ELF-1 (cell line): ENCODE measurements around the gene DNAJC4.

Experiments used
- DNase-seq: peaks from one replicate; pipeline ENCODE4 v3.0.0-alpha.2; 2016; ENCODE audit warnings: low read depth, low spot score

DNAJC4 gene

DNA sequence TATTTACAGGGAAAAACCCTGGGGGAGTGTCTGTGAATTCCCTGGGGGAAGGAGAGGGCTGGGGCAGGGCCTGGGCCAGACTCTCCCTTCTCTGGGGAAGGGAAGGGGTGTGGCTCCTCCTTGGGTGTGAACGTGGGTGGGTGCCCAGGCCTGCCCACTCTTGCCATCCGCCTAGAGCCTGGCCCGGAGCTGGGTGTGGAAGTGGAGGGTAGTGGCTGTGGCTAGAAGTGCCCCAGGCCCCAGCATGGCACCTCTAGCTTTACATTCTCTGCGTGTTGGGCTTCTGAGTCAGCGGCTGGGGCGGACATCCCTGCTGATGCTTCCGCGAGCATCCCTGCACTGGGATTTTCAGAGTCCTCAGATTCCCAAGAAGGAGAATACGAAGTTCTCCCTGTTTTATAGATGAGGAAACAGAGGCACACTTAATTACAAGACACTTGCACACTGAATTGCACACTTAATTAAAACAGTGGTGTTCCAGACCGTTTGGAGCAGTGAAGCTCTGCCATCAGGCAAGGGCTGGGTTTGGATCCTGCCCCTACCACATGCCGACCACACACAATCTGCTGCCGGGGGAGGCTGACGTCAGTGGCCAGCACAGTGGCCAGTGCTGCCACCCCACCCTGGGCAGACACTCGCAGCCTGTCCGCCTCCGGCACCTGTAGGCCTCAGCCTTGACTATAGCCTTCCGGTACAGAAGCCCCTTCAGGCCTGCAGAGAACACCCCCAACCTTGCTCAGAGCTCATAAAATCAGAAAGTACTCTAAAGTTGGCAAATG is 46.5 kb downstream of the DNAJC4 start:
- DNase-seq: no peak

DNA sequence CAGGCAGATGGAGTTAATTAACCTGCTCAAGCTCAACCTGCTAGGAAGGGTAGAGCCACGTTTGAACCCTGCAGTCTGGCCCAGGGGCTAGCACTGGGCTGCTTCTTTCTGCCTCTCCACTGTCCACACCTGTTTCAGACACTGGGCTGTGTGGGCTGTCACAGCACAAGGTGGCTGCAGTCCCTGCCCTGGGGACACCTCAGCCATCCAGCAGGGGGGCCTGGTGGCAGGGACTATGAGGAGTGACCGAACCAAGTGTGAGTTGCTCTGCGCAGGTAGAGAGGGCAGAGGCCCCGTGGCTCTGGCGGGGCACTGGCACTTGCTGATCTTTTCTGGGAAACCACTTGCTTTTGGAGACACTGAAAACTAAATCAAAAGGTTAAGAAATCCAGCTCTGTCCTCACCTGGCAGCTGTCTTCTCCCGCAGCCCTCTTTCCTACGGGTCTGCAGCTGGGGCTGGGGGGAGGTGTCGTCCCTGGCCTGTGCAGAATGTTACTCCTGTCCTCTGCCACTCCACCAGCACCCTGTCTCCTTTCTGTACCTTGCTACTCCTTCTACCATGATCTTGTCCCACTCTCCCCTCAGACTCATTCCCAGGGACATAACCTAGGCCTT is 48.3 kb downstream of the DNAJC4 start:
- DNase-seq: no peak

DNA sequence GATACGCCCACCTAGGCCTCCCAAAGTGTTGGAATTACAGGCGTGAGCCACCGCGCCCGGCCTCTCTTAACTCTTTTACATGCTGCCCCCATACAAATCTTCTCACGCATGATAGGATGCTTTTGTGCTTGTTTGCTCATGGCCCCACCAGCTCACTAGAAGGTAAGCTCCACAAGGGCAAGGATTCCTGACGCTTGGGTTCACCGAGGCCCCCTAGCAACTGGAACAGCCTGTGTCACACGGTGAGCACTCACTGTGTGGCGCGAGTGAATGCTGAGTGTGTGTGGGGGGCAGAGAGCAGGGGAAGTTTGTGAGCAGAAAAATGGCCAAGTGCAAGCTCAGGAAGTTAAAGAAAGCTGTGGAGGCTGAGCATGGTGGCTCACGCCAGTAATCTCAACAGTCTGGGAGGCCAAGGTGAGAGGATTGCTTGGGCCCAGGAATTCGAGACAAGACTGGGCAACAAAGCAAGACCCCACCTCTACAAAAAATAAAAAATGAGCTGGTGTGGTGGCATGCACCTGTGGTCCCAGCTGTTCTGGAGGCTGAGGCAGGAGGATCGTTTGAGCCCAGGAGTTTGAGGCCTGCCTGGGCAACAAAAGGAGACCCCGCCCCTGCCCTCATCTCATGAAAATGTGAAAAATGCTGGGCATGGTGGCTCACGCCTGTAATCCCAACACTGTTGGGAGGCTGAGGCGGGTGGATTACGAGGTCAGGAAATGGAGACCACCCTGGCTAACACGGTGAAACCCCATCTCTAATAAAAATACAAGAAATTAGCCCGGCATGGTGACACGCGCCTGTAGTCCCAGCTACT is 51.8 kb downstream of the DNAJC4 start:
- no peak for DNase-seq

DNA sequence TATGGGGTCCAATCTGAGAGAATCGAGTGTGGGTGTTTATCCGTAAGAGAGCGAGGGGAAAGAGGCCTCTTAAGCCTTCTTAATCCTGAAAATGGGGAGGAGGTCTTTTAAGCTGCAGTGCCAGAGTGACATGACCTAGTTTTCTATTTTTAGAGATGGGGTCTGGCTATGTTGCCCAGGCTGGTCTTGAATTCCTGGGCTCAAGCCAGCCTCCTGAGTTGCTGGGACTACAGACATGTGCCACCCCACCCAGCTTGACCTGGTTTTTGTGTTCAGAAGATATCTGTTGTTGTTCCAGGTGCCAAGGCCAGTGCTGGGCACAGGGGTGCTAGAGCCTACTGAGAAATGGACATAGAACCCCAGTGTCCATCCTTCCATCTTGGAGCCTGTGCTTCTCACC is 52.7 kb downstream of the DNAJC4 start:
- no peak for DNase-seq
